Smooth muscle cell of the brain vasculature (primary cell): ENCODE results near the gene RIIAD1.
"Not testable (repeated sequence)": the region's sequence is repeated elsewhere in the genome, so short reads cannot be mapped to it uniquely, and the experiment has no call there.

Experiments used
- DNase-seq: peaks from one replicate; pipeline ENCODE4 v3.0.0-alpha.2; 2012; ENCODE audit warnings: low read depth, low spot score

Gene RIIAD1, protein sequence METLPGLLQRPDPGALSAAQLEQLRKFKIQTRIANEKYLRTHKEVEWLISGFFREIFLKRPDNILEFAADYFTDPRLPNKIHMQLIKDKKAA

GRCh38 chr1:151720974-151721787, at the start of gene RIIAD1:
Gene RIIAD1, plus strand, starts transcription at chr1:151721522. Its CDS starts 15 bp downstream, at chr1:151721537.
- no peak for DNase-seq

DNA sequence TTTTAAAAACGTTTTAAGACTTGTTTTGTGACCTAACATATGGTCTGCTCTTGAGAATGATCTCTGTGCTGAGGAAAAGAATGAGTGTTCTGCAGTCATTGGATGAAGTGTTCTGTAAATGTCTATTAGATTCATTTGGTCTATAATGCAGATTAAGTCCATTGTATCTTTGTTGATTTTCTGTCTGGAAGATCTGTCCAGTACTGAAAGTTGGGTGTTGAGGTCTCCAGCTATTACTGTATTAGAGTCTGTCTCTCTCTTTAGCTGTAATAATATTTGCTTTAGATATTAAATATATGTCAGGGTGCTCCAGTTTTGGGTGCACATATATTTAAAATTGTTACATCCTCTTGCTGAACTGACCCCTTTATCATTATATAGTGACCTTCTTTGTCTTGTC, 47.9 kb upstream of the RIIAD1 start:
- no peak for DNase-seq

DNA sequence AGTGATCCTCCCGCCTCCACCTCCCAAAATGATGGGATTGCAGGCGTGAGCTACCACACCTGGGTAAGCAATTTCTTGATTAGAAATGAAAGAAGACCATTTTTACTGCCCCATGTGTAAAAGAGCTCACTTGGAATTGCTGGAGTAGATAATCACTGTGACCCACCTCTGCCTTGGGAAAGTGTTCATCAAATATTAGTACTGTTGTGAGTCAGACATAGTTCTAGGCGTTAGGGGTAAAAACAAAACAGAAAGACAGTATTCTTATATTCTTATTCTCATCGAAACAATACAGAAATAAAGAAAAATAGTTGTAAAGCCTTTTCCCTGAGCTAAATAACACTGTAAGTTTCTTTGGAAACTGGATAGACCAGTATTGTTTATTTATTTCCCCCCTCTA, 40.9 kb upstream of the RIIAD1 start:
- DNase-seq, result no peak

GRCh38 chr1:151680826-151681225, 40.5 kb upstream of the RIIAD1 start:
- DNase-seq, result peak; percentile 10

DNA sequence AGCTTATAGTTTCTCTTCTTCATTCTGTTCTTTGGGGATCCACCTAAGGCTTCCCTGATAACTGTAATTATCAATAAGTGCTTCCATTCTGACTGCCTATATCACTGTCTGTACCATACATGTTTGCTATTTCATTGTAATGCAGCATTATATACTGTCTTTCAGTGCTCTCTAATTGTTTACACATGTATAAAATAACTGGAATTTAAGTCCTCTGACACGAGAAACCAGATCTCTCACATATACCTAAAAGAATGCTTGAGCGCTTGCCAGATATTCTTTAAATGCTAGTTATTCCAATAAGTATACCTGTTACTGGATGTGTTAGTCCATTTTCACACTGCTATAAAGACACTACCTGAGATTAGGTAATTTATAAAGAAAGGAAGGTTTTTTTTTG, 39.4 kb upstream of the RIIAD1 start:
- no peak for DNase-seq

DNA sequence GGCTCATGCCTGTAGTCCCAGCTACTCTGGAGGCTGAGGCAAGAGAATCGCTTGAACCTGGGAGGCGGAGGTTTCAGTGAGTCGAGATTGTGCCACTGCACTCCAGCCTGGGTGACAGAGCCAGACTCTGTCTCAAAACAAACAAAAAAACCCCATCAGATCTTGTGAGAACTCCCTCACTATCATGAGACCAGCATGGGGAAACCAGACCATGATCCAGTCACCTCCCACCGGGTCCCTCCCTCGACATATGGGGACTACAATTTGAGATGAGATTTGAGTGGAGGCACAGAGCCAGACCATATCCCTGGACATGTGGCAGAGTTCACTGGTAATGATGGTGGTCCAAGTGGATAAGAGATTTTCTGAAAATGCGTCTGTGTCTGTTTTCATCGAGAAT, 38.4 kb upstream of the RIIAD1 start:
- not testable (repeated sequence) for DNase-seq

- no peak for DNase-seq
These were observed 37.2 kb upstream of the RIIAD1 start for GRCh38 chr1:151684128-151684527.

DNA sequence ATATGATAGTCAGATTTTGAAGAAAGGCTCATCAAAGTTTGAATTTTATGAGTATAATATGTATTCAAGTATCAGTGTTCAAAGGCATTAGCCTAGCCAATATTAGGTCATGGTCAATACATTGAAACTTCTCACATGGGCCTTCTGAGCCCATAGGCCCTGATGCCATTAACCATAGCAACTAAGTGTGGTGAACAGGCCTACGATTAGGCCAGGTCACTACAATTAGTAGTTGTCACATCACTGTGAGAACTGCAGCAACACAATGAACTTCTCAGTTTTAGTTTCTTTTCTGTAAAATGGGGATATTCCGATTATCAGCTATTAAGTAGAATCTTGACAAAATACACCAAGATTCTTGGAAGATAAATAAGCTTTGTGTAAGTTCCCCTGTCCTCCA, 34.8 kb upstream of the RIIAD1 start:
- no peak for DNase-seq

GRCh38 chr1:151689494-151689893, 31.8 kb upstream of the RIIAD1 start:
- DNase-seq, result no peak

- no peak for DNase-seq
These were observed 29.1 kb upstream of the RIIAD1 start for GRCh38 chr1:151692226-151692625.

DNA sequence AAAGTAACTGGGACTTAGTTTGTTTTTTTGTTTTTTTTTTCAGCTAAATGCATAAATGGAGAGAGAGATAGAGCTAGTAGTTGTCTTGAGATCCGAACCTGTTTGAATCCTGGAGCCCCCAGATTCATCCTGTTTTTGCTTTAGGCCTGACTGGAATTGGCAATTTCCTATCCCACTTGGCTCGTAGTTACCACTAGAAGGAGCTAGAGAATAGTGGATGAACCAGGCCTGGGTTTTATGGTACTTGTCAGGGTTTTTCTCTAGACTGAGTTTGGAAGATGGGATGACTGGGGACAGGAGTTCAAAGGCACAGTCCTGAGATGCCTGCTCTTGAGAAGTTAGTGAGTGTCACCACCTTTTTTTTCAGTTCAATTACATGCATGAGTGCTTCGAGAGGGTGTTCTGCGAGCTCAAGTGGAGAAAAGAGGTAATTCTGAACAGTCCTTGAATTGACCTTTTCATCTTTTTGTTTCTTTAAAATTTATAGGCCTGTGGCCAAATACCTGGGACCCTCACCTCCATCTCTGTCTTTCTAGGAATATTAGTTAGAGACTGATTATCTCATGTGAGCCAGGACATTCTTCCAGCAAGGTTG, 28.2 kb upstream of the RIIAD1 start:
- no peak for DNase-seq

DNA sequence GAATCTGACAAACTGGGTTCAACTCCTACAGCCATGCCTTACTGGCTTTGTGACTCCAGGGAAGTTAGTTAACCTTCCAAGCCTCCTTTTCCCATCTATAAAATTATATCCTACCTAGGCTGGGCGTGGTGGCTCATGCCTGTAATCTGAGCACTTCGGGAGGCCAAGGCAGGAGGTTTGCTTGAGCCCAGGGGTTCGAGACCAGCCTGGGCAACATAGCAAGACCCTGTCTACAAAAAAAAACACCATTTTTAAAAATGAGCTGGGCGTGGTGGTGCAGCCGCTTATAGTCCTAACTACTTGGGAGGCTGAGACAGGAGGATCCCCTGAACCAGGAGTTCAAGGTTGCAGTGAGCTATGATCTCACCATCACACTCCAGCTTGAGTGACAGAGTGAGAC, 19.8 kb upstream of the RIIAD1 start:
- no peak for DNase-seq

DNA sequence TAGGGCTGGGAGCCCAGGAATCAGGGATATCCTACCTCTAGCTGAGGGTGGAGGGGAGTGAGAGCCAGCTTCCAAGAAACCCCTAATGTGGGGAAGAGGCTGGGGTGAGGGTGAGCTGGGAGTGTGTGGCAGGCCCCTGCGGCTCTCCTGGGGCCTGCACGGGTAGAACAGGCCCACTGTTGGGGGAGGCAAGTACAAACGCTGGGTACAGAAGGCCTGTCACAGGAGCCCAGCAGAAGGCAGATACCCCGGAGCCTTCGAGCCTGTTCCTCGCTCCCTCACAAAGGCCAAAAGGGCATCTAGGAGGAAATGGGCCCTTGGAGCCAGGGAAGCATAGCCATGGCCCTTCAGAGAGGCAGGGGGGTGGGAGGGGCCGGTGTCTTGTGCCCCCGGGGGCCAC, 18.4 kb upstream of the RIIAD1 start:
- DNase-seq, result no peak

- DNase-seq, result no peak
These were observed 17.5 kb upstream of the RIIAD1 start for GRCh38 chr1:151703813-151704212.

- DNase-seq, result no peak
These were observed 17.1 kb upstream of the RIIAD1 start for GRCh38 chr1:151704246-151704645.

- DNase-seq, result no peak
These were observed 16.2 kb upstream of the RIIAD1 start for GRCh38 chr1:151705146-151705545.

DNA sequence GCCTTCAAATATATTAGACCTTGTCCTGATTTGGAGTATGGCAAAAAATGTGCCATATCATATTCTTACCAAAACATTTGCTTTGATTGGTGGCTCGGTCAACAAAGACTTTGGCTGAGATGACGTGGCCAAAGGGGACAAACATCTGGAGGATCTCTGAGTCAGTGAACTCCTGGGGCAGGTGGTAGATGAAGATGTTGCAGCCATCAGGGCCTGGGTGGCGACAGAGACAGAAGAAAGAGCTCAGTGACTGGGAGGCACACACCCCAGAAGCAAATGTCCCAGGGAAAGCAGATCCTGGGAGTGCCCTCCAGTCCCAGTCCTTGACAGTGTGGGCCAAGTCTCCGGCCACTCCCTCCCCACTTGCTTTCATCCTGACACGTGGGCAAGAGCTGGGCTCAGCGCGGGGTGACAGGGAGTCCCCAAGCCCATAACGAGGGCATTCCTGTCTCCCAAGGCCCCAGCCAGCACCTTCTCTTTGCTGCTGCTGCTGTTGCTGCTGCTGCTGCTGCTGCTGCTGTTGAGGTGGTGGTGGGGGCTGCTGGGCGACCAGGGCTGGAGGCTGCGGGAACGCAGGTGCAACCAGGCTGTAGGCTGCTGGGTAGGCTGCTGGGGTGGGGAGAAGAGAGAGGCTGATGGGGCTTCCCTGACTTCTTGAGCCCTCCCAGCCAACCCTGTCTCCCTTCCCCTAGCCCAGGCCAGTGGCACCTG, 15.4 kb upstream of the RIIAD1 start:
- no peak for DNase-seq

DNA sequence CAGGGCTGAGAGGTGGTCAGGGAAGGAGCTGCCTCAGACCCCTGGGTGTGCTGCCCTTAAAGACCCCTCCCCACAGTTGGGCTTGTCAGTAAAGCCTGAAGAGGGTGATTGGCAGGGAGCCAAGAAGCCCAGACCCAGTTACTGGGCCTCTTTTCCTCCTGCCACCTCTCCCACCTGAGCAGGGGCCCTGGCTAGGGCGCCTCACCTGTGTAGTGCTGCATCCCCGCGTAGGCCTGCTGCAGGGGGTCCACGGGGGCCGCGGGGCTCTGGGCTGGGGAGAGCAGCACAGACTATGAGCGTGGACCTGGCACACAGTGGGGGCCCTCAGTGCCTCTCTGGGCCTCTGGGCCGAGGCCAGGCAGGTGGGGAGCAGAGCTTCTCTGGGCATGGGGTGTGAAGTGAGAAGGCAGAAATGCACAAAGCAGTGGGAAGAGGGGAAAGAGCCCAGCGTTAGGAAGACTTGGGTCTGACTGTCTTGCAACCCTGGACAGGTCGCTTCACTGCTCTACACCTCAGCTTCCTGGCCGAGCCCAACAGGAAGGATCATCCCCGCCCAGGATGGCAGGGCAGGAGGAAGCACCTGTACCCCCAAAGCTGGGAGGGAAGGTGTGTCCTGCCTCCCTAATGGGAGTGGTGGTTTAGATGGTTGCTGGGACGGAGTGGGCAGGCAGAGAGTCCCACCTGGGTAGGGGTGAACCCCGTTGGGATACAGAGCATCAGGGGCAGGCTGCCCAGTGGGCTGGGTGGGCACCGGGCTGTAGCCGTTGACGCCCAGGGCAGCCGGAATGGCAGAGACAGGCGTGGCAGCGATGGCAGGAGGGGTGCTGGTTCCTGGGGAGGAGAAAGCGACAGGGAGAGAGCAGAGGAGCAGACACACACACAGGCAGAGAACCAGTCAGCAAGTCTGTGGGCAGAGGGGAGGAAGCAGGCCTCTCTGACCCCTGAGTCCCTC, 14.6 kb upstream of the RIIAD1 start:
- no peak for DNase-seq

- DNase-seq, result no peak
These were observed 13.7 kb upstream of the RIIAD1 start for GRCh38 chr1:151707541-151708065.

- DNase-seq, result no peak
These were observed 12.4 kb upstream of the RIIAD1 start for GRCh38 chr1:151708891-151709290.

DNA sequence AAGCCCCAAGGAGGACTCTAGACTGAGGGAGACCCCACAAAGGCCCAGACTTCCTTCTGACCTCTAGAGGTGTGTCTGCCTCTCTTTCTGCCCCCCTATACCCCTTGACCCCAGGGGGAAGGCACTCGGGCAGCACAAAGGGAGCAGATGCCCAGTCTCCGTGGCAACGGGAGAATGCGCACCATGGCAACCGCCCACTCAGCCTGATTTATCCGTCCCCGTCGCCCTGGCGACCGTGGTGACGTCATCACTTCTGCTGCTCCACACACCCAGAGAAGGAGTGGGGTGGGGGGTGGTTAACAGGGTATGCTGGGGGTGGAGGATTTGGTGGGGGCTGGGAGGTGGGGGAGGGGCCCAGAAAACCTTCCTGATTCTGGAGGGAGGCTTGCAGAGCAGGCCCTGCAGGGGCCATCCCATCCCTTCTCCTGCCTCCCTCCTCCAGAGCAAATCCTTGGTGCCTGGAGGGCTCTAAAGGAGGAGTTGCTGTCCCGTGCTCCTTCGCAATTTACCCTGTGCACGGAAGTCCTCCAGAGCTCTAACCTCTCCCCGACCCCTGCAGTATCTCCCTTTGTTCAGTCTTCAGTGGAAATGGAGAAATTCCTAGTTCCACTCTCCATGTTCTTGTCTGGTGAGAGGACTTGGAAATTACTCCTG, 11.0 kb upstream of the RIIAD1 start:
- no peak for DNase-seq
